ENCODE data around the gene MUC13.

Gene MUC13

GRCh38 chr3:124935264-124935663 lies 713 bp upstream of the MUC13 start:
- Histone ChIP-seq H3K27ac (ENCODE audit: low read depth, low read length) (no peak overlapping the region), H3K4me3 (ENCODE audit: low read length) (no peak overlapping the region)

GRCh38 chr3:124928333-124929202 lies 6.0 kb downstream of the MUC13 start:
- no peaks in the 10 kb centered on the region for H3K4me1 ChIP-seq (ENCODE audit: control insufficient read depth, low read depth, low read length)
- no peak overlapping the region for H3K4me2 ChIP-seq (ENCODE audit: low read length)
- no peak overlapping the region for H3K4me3 ChIP-seq (ENCODE audit: low read length)
- H3K4ac ChIP-seq (ENCODE audit: low read depth, low read length): no peak overlapping the region
- no peaks in the 10 kb centered on the region for H3K27me3 ChIP-seq (ENCODE audit: insufficient read depth, low read length, poor library complexity)
- no CpG with 5 or more reads among the region's 4 CpGs for WGBS (ENCODE audit: extremely low coverage, insufficient coverage, low lambda C conversion rate)
- H4K8ac ChIP-seq (ENCODE audit: low read depth, low read length): no peak overlapping the region
- no peaks in the 10 kb centered on the region for H3K79me1 ChIP-seq (ENCODE audit: low read length)
- H3K23ac ChIP-seq (ENCODE audit: low read length): no peak overlapping the region
- no peak overlapping the region for H2BK5ac ChIP-seq (ENCODE audit: low read length)
- H2BK15ac ChIP-seq (replicated peaks; ENCODE audit: low read depth): no peak overlapping the region
- H3K9ac ChIP-seq (ENCODE audit: low read length): no peak overlapping the region
- no peak overlapping the region for H2BK120ac ChIP-seq (ENCODE audit: low read depth, low read length)
- H3K27ac ChIP-seq (ENCODE audit: low read depth, low read length): no peak overlapping the region
- H3K79me2 ChIP-seq (ENCODE audit: control insufficient read depth, insufficient read depth, low read length): no peaks in the 10 kb centered on the region
- H3K18ac ChIP-seq (ENCODE audit: low read length): no peak overlapping the region
- no peak overlapping the region for H3K56ac ChIP-seq (ENCODE audit: low read length)
- H4K5ac ChIP-seq (ENCODE audit: low read length): no peak overlapping the region
- H3K36me3 ChIP-seq (ENCODE audit: control insufficient read depth, insufficient read depth, low read length): no peaks in the 10 kb centered on the region
- no peak overlapping the region for H2AK5ac ChIP-seq (ENCODE audit: low read length)
- peak; percentile 61 for DNase-seq

More at GRCh38 chr3:124935264-124935663, 713 bp upstream of the MUC13 start:
- Histone ChIP-seq H3K18ac (ENCODE audit: low read length) (no peak overlapping the region), H4K5ac (ENCODE audit: low read length) (no peak overlapping the region), H3K36me3 (ENCODE audit: control insufficient read depth, insufficient read depth, low read length) (no peaks in the 10 kb centered on the region), H2BK120ac (ENCODE audit: low read depth, low read length) (no peak overlapping the region), H3K79me1 (ENCODE audit: low read length) (no peaks in the 10 kb centered on the region), H3K23ac (ENCODE audit: low read length) (no peak overlapping the region), H4K8ac (ENCODE audit: low read depth, low read length) (no peak overlapping the region), H2BK5ac (ENCODE audit: low read length) (no peak overlapping the region), H3K79me2 (ENCODE audit: control insufficient read depth, insufficient read depth, low read length) (no peaks in the 10 kb centered on the region), H3K4ac (ENCODE audit: low read depth, low read length) (no peak overlapping the region), H2AK5ac (ENCODE audit: low read length) (no peak overlapping the region), H2BK15ac (replicated peaks; ENCODE audit: low read depth) (no peak overlapping the region), H3K56ac (ENCODE audit: low read length) (no peak overlapping the region), H3K9ac (ENCODE audit: low read length) (no peak overlapping the region), H3K27me3 (ENCODE audit: insufficient read depth, low read length, poor library complexity) (no peaks in the 10 kb centered on the region), H3K4me2 (ENCODE audit: low read length) (no peak overlapping the region), H3K4me1 (ENCODE audit: control insufficient read depth, low read depth, low read length) (no peaks in the 10 kb centered on the region)
- DNase-seq: no peak

- no peak overlapping the region for H2BK120ac ChIP-seq (ENCODE audit: low read depth, low read length)
- WGBS (ENCODE audit: extremely low coverage, insufficient coverage, low lambda C conversion rate): no CpG with 5 or more reads among the region's 2 CpGs
- no peak overlapping the region for H3K27ac ChIP-seq (ENCODE audit: low read depth, low read length)
- no peak overlapping the region for H4K5ac ChIP-seq (ENCODE audit: low read length)
- no peak overlapping the region for H3K4me3 ChIP-seq (ENCODE audit: low read length)
- H3K27me3 ChIP-seq (ENCODE audit: insufficient read depth, low read length, poor library complexity): no peaks in the 10 kb centered on the region
- no peaks in the 10 kb centered on the region for H3K36me3 ChIP-seq (ENCODE audit: control insufficient read depth, insufficient read depth, low read length)
- H3K4me2 ChIP-seq (ENCODE audit: low read length): no peak overlapping the region
- H3K79me1 ChIP-seq (ENCODE audit: low read length): no peaks in the 10 kb centered on the region
- H2BK15ac ChIP-seq (replicated peaks; ENCODE audit: low read depth): no peak overlapping the region
- H2BK5ac ChIP-seq (ENCODE audit: low read length): no peak overlapping the region
- peak overlapping the region; percentile 49 for H3K23ac ChIP-seq (ENCODE audit: low read length)
- no peaks in the 10 kb centered on the region for H3K4me1 ChIP-seq (ENCODE audit: control insufficient read depth, low read depth, low read length)
- no peak overlapping the region for H3K56ac ChIP-seq (ENCODE audit: low read length)
- no peaks in the 10 kb centered on the region for H3K79me2 ChIP-seq (ENCODE audit: control insufficient read depth, insufficient read depth, low read length)
- H3K9ac ChIP-seq (ENCODE audit: low read length): no peak overlapping the region
- no peak for DNase-seq
- H2AK5ac ChIP-seq (ENCODE audit: low read length): no peak overlapping the region
- H3K4ac ChIP-seq (ENCODE audit: low read depth, low read length): no peak overlapping the region
- no peak overlapping the region for H3K18ac ChIP-seq (ENCODE audit: low read length)
- H4K8ac ChIP-seq (ENCODE audit: low read depth, low read length): no peak overlapping the region
These were observed 6.9 kb downstream of the MUC13 start for GRCh38 chr3:124927574-124928045.

- WGBS (ENCODE audit: extremely low coverage, insufficient coverage, low lambda C conversion rate): no CpG with 5 or more reads among the region's 4 CpGs
- Histone ChIP-seq H3K4me3 (ENCODE audit: low read length) (no peak overlapping the region), H3K79me1 (ENCODE audit: low read length) (no peaks in the 10 kb centered on the region), H3K4me2 (ENCODE audit: low read length) (no peak overlapping the region), H3K36me3 (ENCODE audit: control insufficient read depth, insufficient read depth, low read length) (no peaks in the 10 kb centered on the region), H4K5ac (ENCODE audit: low read length) (no peak overlapping the region), H3K4ac (ENCODE audit: low read depth, low read length) (no peak overlapping the region), H2BK120ac (ENCODE audit: low read depth, low read length) (no peak overlapping the region), H3K27me3 (ENCODE audit: insufficient read depth, low read length, poor library complexity) (no peaks in the 10 kb centered on the region), H3K18ac (ENCODE audit: low read length) (no peak overlapping the region), H3K79me2 (ENCODE audit: control insufficient read depth, insufficient read depth, low read length) (no peaks in the 10 kb centered on the region), H2BK5ac (ENCODE audit: low read length) (no peak overlapping the region), H3K27ac (ENCODE audit: low read depth, low read length) (no peak overlapping the region), H3K56ac (ENCODE audit: low read length) (no peak overlapping the region), H3K4me1 (ENCODE audit: control insufficient read depth, low read depth, low read length) (no peaks in the 10 kb centered on the region), H3K23ac (ENCODE audit: low read length) (no peak overlapping the region), H4K8ac (ENCODE audit: low read depth, low read length) (no peak overlapping the region), H2BK15ac (replicated peaks; ENCODE audit: low read depth) (no peak overlapping the region), H2AK5ac (ENCODE audit: low read length) (peak overlapping the region; percentile 10), H3K9ac (ENCODE audit: low read length) (no peak overlapping the region)
- DNase-seq: no peak
These were observed 8.0 kb downstream of the MUC13 start for GRCh38 chr3:124926426-124927101.

- no peak for DNase-seq
- WGBS (ENCODE audit: extremely low coverage, insufficient coverage, low lambda C conversion rate): no CpG with 5 or more reads among the region's 2 CpGs
- H4K8ac ChIP-seq (ENCODE audit: low read depth, low read length): no peak overlapping the region
These were observed 9.8 kb downstream of the MUC13 start for GRCh38 chr3:124924741-124925140.

More at GRCh38 chr3:124924741-124925140, 9.8 kb downstream of the MUC13 start:
- no peaks in the 10 kb centered on the region for H3K36me3 ChIP-seq (ENCODE audit: control insufficient read depth, insufficient read depth, low read length)
- no peak overlapping the region for H3K4me3 ChIP-seq (ENCODE audit: low read length)
- no peak overlapping the region for H3K18ac ChIP-seq (ENCODE audit: low read length)
- no peak overlapping the region for H4K5ac ChIP-seq (ENCODE audit: low read length)
- H3K4me1 ChIP-seq (ENCODE audit: control insufficient read depth, low read depth, low read length): peaks cover under 1% of the 10 kb centered on the region
- no peak overlapping the region for H3K4me2 ChIP-seq (ENCODE audit: low read length)
- H3K79me2 ChIP-seq (ENCODE audit: control insufficient read depth, insufficient read depth, low read length): no peaks in the 10 kb centered on the region
- no peak overlapping the region for H2BK120ac ChIP-seq (ENCODE audit: low read depth, low read length)
- no peak overlapping the region for H3K4ac ChIP-seq (ENCODE audit: low read depth, low read length)
- no peaks in the 10 kb centered on the region for H3K27me3 ChIP-seq (ENCODE audit: insufficient read depth, low read length, poor library complexity)
- no peak overlapping the region for H3K27ac ChIP-seq (ENCODE audit: low read depth, low read length)
- no peak overlapping the region for H2BK5ac ChIP-seq (ENCODE audit: low read length)
- H3K79me1 ChIP-seq (ENCODE audit: low read length): no peaks in the 10 kb centered on the region
- no peak overlapping the region for H3K56ac ChIP-seq (ENCODE audit: low read length)
- H3K9ac ChIP-seq (ENCODE audit: low read length): no peak overlapping the region
- no peak overlapping the region for H2AK5ac ChIP-seq (ENCODE audit: low read length)
- no peak overlapping the region for H2BK15ac ChIP-seq (replicated peaks; ENCODE audit: low read depth)
- no peak overlapping the region for H3K23ac ChIP-seq (ENCODE audit: low read length)
